SK-MEL-5 (cell line): ENCODE results near the gene POLR3A. TPM values are rescaled to one million over a fixed set of nuclear protein-coding genes. Genes with fewer than 3 reads are reported as not detected.
A peak's percentile ranks its signal among the peaks of the same experiment; 100 is the strongest.

Source experiments
- DNase-seq: peaks from one replicate; pipeline ENCODE4 v3.0.0-alpha.2; 2016; ENCODE audit warnings: low read depth, low spot score
- in situ Hi-C: cut with HindIII; loops from 2 replicates; pipeline ENCODE4 v1.10.0; 2016; ENCODE audit warnings: low sequenced_read_pairs, high pct_unique_total_duplicates, low pct_unique_long_range_greater_than_20kb
- total RNA-seq: library from RNA; depleted of rRNA; stranded (reverse); fragments of >200 nt; shearing (Covaris generic); gene quantifications from 2 replicates; pipeline ENCODE4 v1.2.3, GENCODE V29; 2014

POLR3A gene
- total RNA-seq, 1 experiment from 2014 or later, result 8.7 TPM

DNA sequence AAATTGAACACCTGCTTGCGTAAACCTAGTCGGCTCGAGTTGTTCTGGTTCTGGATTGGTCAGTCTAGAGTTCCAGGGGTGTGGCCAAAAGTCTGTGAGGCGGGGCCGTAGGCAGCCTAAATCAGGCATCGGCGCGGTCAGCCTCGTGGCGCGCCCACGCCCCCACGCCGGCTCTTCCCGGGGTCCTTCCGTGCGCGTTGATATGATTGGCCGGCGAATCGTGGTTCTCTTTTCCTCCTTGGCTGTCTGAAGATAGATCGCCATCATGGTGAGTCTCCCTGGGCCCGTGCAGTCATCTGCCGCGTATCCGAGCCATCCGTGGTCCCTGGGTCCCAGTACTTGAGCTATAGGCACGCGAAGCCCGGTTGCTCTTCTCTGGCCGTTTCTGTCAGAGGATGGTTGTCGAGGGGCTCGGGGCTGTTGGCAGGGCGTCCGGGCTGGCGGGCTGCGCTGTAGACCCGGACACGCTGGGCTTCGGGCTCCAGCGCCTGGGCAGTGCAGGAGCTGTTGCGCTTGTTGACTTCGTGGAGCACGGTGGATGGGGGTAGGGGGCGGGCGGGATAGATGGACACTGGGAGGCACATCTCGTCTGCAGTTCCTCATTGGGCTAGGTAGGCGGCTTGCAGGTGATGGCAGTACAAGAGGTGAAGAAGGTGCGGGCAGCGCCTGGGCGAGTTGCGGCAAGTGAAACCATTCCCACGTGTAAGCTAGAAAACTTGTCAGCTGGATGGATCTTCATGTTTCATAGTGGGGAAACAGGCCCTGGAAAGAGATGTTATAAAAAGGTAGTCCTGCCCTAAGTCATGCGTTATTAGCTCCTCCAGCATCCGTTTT, 4.5 kb upstream of the POLR3A start, which contains the start of gene RPS24:
RPS24 (plus strand) TSS at position 227 of the 834 bp plus-strand sequence; CDS start at position 266, 39 bp downstream.
- peak; percentile 95 for DNase-seq
- in situ Hi-C loops, result no loop called here

DNA sequence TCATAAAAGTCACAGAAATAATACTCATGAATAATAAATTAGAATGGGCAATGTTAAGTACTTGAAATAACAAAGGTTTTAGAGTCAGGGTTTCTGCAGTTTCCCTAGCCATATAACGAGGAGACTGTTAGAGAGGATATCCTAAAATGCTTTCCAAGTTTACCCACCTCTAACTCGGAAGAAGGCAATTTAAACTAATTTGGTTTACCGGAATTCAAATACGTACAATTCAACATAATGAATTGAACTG, 4.0 kb upstream of the POLR3A start:
- no peak for DNase-seq
- in situ Hi-C loops, result no loop called here

DNA sequence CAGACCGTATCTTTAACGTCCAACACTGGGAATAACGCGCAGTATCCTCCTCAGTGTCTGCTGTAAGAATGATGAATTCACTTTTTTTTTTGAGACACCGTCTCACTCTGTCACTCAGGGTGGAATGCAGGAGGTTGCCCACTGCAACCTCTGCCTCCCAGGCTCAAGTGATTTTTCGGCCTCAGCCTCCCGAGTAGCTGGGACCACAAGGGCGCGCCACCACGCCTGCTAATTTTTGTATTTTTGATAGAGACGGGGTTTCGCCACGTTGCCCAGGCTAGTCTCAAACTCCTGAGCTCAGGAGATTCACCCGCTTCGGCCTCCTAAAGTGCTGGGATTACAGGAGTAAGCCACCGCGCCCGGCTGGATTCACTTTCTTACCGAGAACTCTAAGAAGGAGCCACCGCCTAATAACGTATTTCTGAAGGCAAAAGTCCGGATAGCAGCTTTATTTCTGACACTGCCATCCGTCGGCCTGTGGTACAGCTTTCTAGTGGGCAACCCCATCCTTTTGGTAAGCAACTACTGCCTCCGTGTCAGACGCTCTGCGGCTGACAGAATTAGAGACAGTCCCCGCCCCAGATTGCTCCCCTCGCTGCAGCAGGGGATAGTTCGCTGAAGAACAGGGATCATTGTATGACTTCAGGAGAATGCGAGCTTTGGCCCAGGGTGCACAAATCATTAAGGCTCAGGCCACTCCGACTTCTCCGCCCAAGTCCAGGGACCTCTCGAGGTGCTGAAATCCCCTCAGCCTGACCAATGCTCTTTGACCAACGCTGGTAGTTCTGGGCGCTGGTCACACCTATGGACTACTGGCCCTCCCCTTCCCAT, 662 bp downstream of the POLR3A start:
- in situ Hi-C loops, result no loop called here
- no peak for DNase-seq

GRCh38 chr10:78025685-78026364, 3.5 kb downstream of the POLR3A start:
- no peak for DNase-seq

DNA sequence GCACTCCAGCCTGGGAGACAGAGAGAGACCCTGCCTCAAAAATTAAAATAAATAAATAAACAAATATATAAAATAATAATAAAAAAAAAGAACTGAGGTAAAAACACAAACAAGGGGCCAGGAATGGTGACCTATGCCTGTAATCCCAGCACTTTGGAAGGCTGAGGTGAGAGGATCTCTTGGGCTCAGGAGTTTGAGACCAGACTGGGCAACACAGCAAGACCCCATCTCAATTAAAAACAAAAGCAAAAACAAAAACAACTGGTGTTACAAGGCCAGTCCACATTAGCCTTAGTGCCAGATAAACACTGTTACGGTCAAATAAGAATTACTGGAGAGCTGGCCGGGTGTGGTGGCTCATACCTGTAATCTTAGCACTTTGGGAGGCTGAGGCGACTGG, 5.6 kb downstream of the POLR3A start:
- in situ Hi-C loops, result no loop called here
- no peak for DNase-seq

More at GRCh38 chr10:78025685-78026364, 3.5 kb downstream of the POLR3A start:
- in situ Hi-C loops, result no loop called here

- in situ Hi-C loops, result no loop called here
Observed at GRCh38 chr10:78021201-78021600, 8.1 kb downstream of the POLR3A start.

DNA sequence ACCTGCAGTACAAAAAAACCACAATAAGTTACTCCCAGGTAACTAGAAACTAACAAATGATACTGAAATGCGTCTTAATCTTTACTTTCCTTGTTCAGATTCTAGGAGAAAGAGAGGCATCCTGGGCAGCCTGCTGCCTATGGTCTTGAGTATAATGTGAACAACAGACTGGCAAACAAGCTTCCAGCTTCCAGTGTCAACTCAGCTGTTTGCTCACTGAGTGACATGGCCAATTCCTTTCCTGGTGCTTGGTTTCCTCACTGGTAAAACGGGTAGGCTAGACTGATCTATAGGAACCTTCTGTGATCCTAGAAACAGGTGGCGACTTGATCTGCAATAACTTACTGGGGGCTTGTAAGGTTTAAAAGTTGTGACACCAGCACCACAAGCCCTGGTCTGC, 10.1 kb downstream of the POLR3A start:
- in situ Hi-C loops, result no loop called here
- no peak for DNase-seq

More at GRCh38 chr10:78021201-78021600, 8.1 kb downstream of the POLR3A start:
- DNase-seq, result no peak

DNA sequence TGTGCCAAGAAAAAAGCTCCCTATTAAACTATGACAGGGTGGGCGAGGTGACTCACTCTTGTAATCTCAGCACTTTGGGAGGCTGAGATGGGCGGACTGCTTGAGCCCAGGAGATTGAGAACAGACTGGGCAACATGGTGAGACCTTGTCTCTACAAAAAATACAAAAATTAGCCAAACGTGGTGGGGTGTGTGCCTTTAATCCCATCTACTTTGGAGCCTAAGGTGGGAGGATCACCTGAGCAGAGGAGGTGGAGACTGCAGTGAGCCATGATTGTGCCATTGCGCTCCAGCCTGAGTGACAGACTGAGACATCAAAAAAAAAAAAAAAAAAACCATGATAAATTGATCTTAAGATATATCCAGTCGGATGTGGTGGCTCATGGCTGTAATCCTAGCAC, 11.5 kb downstream of the POLR3A start:
- DNase-seq, result no peak
- in situ Hi-C loops, result no loop called here

DNA sequence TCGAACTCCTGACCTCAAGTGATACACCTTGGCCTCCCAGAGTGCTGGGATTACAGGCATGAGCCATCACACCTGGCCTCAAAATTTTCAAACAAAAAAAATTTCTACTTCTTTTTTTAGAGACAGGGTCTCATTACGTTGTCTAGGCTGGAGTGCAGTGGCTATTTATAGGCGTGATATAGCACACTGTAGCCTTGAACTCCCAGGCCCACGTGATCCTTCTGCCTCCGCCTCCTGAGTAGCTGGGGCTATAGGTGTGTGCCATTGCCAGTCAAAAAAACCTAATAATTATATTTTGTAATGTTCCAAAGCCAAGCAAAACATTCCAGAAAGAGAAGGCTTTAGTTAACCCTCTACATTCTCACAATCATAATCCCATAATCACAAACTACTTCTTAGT, 13.8 kb downstream of the POLR3A start:
- in situ Hi-C loops, result no loop called here
- no peak for DNase-seq

GRCh38 chr10:78013564-78013963, 15.8 kb downstream of the POLR3A start:
- no peak for DNase-seq
- in situ Hi-C loops, result no loop called here

GRCh38 chr10:78011065-78011464, 18.2 kb downstream of the POLR3A start:
- in situ Hi-C loops, result no loop called here
- DNase-seq, result no peak

DNA sequence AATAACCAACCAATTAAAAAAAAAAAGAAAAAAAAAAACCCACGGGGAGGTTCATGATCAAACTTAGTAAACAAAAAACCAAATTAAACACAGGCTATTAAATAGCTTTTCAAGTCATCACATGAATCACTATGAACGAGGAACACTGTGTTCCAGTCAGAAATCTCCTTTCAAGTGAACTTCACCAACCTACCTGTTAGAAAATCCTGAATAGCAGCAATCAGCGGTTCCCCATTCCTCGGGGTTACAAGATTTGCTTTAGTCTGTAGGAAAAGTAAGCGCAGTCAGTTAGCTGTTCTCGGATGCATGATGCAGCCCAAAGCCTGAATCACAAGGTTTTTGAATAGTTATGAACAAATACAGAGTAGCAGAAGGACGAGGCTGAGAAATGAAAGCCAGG, 19.0 kb downstream of the POLR3A start:
- DNase-seq, result no peak
- in situ Hi-C loops, result no loop called here

DNA sequence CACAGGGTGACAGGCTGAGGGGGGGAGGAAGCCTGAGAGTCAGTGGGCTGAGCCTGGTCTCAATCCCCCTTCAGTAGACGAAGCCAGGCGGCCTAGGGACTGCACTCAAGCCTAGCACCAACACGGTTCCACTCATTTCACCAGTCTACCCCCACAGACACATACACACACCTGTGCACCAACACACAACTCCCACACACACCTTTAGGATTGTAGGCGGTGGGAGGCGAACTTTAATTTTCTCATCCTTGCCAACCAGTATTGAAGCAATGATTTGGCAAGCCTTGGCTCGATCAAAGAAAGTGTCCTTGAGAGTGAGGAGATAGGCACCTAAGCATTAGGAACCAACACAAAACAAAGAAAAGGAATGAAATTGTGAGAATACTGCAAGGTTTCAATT, 19.7 kb downstream of the POLR3A start:
- DNase-seq, result no peak
- in situ Hi-C loops, result no loop called here

DNA sequence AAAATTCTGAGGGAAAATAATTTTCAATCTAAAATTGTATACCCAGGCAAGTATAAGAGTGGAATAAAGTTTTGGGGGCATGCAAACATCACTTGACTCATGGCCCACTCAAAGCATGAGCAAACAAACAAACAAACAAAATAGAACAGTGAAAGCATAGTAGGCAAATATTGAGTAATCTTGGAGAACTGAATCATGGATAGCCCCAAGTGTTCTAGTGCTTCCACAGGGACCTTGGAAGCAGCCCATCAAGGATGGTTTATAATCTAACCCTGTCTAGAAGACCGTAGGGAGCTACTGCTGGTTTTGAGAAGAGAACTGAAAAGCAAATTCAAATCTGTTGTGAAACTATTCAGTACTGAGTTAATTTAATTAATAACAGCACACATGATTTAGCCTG, 22.1 kb downstream of the POLR3A start:
- no peak for DNase-seq

GRCh38 chr10:78004215-78005026, 24.9 kb downstream of the POLR3A start:
- DNase-seq, result no peak
- in situ Hi-C loops, result no loop called here

More for the DNA sequence above, 22.1 kb downstream of the POLR3A start:
- in situ Hi-C loops, result no loop called here

DNA sequence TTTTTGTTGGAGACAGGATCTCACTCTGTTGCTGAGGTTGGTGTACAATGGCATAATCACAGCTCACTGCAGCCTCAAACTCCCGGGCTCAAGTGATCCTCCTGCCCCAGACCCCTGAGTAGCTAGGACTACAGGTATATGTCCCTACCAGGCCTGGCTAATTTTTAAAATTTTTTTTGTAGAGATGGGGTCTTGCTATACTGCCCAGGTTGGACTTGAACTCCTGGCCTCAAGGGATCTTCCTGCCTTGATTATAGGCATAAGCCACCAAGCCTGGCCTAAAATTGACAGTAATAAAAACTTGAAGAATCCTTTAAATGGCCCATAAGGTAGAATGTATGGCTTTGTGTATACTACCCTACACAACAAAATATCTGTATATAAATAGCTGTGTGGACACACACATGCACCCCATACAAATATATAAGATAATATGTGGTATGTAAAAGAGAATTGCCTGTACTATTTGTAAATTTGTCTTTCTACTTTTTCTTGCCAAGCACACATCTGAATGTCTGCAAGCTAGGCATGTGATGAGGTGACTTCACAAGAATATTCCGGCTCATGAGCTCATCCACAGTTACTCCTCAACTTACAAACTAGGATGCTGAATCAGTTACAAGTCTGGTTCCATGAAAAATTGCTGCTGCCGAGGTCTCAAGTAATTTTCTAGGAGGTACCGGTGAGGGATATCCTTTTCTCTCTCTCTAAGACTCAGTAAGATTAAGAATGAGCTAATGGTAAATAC, 26.6 kb downstream of the POLR3A start:
- in situ Hi-C loops, result no loop called here
- no peak for DNase-seq

GRCh38 chr10:78000956-78001472, 28.3 kb downstream of the POLR3A start:
- no peak for DNase-seq
- in situ Hi-C loops, result no loop called here
